ENCODE measurements around the gene DOK6. TPM values are rescaled to one million over a fixed set of nuclear protein-coding genes. Genes with fewer than 3 reads are reported as not detected.
A peak's percentile ranks its signal among the peaks of the same experiment; 100 is the strongest.
"Not testable (repeated sequence)": the region's sequence is repeated elsewhere in the genome, so short reads cannot be mapped to it uniquely, and the experiment has no call there.

Gene DOK6
- total RNA-seq (2012; rRNA removed), result under 0.01 TPM in 1 of 2 replicates, not detected in the other

GRCh38 chr18:69400253-69400975 lies at the start of gene DOK6:
DOK6 (plus strand) TSS chr18:69400888.
- Histone ChIP-seq H3K4me3 (ENCODE audit: low read length) (peak within 1 kb of the TSS; percentile 76), H3K4me2 (ENCODE audit: low read length) (peak within 1 kb of the TSS; percentile 96), H3K9me3 (replicated peaks; ENCODE audit: low read length) (no peaks in the 10 kb centered on the region), H3K4me1 (ENCODE audit: control insufficient read depth, insufficient read depth, low read length) (peaks cover 9% of the 10 kb centered on the region), H3K36me3 (ENCODE audit: insufficient read depth, low read length) (no peaks in the 10 kb centered on the region), H3K9ac (ENCODE audit: low read depth, low read length) (no peak within 1 kb of the TSS), H3K27me3 (ENCODE audit: control insufficient read depth, insufficient read depth, low read length) (peaks cover 41% of the 10 kb centered on the region)

GRCh38 chr18:69353023-69353422 lies 47.7 kb upstream of the DOK6 start:
- Histone ChIP-seq H3K36me3 (ENCODE audit: insufficient read depth, low read length) (no peaks in the 10 kb centered on the region), H3K27me3 (ENCODE audit: control insufficient read depth, insufficient read depth, low read length) (no peaks in the 10 kb centered on the region), H3K4me3 (ENCODE audit: low read length) (no peak overlapping the region), H3K4me1 (ENCODE audit: control insufficient read depth, insufficient read depth, low read length) (no peaks in the 10 kb centered on the region), H3K9me3 (replicated peaks; ENCODE audit: low read length) (no peaks in the 10 kb centered on the region), H3K9ac (ENCODE audit: low read depth, low read length) (no peak overlapping the region), H3K4me2 (ENCODE audit: low read length) (no peak overlapping the region)

GRCh38 chr18:69357590-69357989 lies 43.1 kb upstream of the DOK6 start:
- no peaks in the 10 kb centered on the region for H3K27me3 ChIP-seq (ENCODE audit: control insufficient read depth, insufficient read depth, low read length)
- no peaks in the 10 kb centered on the region for H3K9me3 ChIP-seq (replicated peaks; ENCODE audit: low read length)

GRCh38 chr18:69358212-69358895 lies 42.3 kb upstream of the DOK6 start:
- Histone ChIP-seq H3K36me3 (ENCODE audit: insufficient read depth, low read length) (no peaks in the 10 kb centered on the region), H3K4me1 (ENCODE audit: control insufficient read depth, insufficient read depth, low read length) (no peaks in the 10 kb centered on the region), H3K27me3 (ENCODE audit: control insufficient read depth, insufficient read depth, low read length) (no peaks in the 10 kb centered on the region), H3K4me3 (ENCODE audit: low read length) (no peak overlapping the region), H3K4me2 (ENCODE audit: low read length) (no peak overlapping the region), H3K9ac (ENCODE audit: low read depth, low read length) (no peak overlapping the region), H3K9me3 (replicated peaks; ENCODE audit: low read length) (no peaks in the 10 kb centered on the region)

More at GRCh38 chr18:69357590-69357989, 43.1 kb upstream of the DOK6 start:
- Histone ChIP-seq H3K36me3 (ENCODE audit: insufficient read depth, low read length) (no peaks in the 10 kb centered on the region), H3K4me2 (ENCODE audit: low read length) (no peak overlapping the region), H3K4me1 (ENCODE audit: control insufficient read depth, insufficient read depth, low read length) (no peaks in the 10 kb centered on the region), H3K4me3 (ENCODE audit: low read length) (no peak overlapping the region), H3K9ac (ENCODE audit: low read depth, low read length) (no peak overlapping the region)

GRCh38 chr18:69359768-69360167 lies 40.9 kb upstream of the DOK6 start:
- not testable (repeated sequence) for H3K27me3 ChIP-seq (ENCODE audit: control insufficient read depth, insufficient read depth, low read length); H3K9ac ChIP-seq (ENCODE audit: low read depth, low read length); H3K4me2 ChIP-seq (ENCODE audit: low read length); H3K9me3 ChIP-seq (replicated peaks; ENCODE audit: low read length); H3K4me1 ChIP-seq (ENCODE audit: control insufficient read depth, insufficient read depth, low read length); H3K36me3 ChIP-seq (ENCODE audit: insufficient read depth, low read length); H3K4me3 ChIP-seq (ENCODE audit: low read length)

GRCh38 chr18:69364930-69365329 lies 35.8 kb upstream of the DOK6 start:
- no peaks in the 10 kb centered on the region for H3K4me1 ChIP-seq (ENCODE audit: control insufficient read depth, insufficient read depth, low read length)
- no peaks in the 10 kb centered on the region for H3K36me3 ChIP-seq (ENCODE audit: insufficient read depth, low read length)
- no peaks in the 10 kb centered on the region for H3K27me3 ChIP-seq (ENCODE audit: control insufficient read depth, insufficient read depth, low read length)
- H3K4me2 ChIP-seq (ENCODE audit: low read length), result no peak overlapping the region
- H3K9me3 ChIP-seq (replicated peaks; ENCODE audit: low read length), result no peaks in the 10 kb centered on the region
- H3K9ac ChIP-seq (ENCODE audit: low read depth, low read length), result no peak overlapping the region
- no peak overlapping the region for H3K4me3 ChIP-seq (ENCODE audit: low read length)

- H3K9ac ChIP-seq (ENCODE audit: low read depth, low read length), result no peak overlapping the region
- H3K4me3 ChIP-seq (ENCODE audit: low read length), result no peak overlapping the region
- no peaks in the 10 kb centered on the region for H3K4me1 ChIP-seq (ENCODE audit: control insufficient read depth, insufficient read depth, low read length)
- no peaks in the 10 kb centered on the region for H3K9me3 ChIP-seq (replicated peaks; ENCODE audit: low read length)
- H3K27me3 ChIP-seq (ENCODE audit: control insufficient read depth, insufficient read depth, low read length), result no peaks in the 10 kb centered on the region
- no peak overlapping the region for H3K4me2 ChIP-seq (ENCODE audit: low read length)
- no peaks in the 10 kb centered on the region for H3K36me3 ChIP-seq (ENCODE audit: insufficient read depth, low read length)
Observed at GRCh38 chr18:69365658-69366057, 35.0 kb upstream of the DOK6 start.

GRCh38 chr18:69367104-69367503 lies 33.6 kb upstream of the DOK6 start:
- Histone ChIP-seq H3K27me3 (ENCODE audit: control insufficient read depth, insufficient read depth, low read length) (no peaks in the 10 kb centered on the region), H3K9me3 (replicated peaks; ENCODE audit: low read length) (no peaks in the 10 kb centered on the region), H3K4me1 (ENCODE audit: control insufficient read depth, insufficient read depth, low read length) (no peaks in the 10 kb centered on the region), H3K4me2 (ENCODE audit: low read length) (no peak overlapping the region), H3K9ac (ENCODE audit: low read depth, low read length) (no peak overlapping the region), H3K4me3 (ENCODE audit: low read length) (no peak overlapping the region), H3K36me3 (ENCODE audit: insufficient read depth, low read length) (no peaks in the 10 kb centered on the region)

GRCh38 chr18:69371729-69372128 lies 29.0 kb upstream of the DOK6 start:
- H3K27me3 ChIP-seq (ENCODE audit: control insufficient read depth, insufficient read depth, low read length), result no peaks in the 10 kb centered on the region
- H3K9ac ChIP-seq (ENCODE audit: low read depth, low read length), result no peak overlapping the region
- no peak overlapping the region for H3K4me2 ChIP-seq (ENCODE audit: low read length)
- H3K4me1 ChIP-seq (ENCODE audit: control insufficient read depth, insufficient read depth, low read length), result no peaks in the 10 kb centered on the region
- H3K4me3 ChIP-seq (ENCODE audit: low read length), result no peak overlapping the region
- no peaks in the 10 kb centered on the region for H3K9me3 ChIP-seq (replicated peaks; ENCODE audit: low read length)
- H3K36me3 ChIP-seq (ENCODE audit: insufficient read depth, low read length), result no peaks in the 10 kb centered on the region

- Histone ChIP-seq H3K9me3 (replicated peaks; ENCODE audit: low read length) (no peaks in the 10 kb centered on the region), H3K36me3 (ENCODE audit: insufficient read depth, low read length) (no peaks in the 10 kb centered on the region), H3K4me1 (ENCODE audit: control insufficient read depth, insufficient read depth, low read length) (no peaks in the 10 kb centered on the region), H3K4me2 (ENCODE audit: low read length) (no peak overlapping the region), H3K4me3 (ENCODE audit: low read length) (no peak overlapping the region), H3K27me3 (ENCODE audit: control insufficient read depth, insufficient read depth, low read length) (no peaks in the 10 kb centered on the region), H3K9ac (ENCODE audit: low read depth, low read length) (no peak overlapping the region)
Observed at GRCh38 chr18:69380324-69380723, 20.4 kb upstream of the DOK6 start.

- H3K9ac ChIP-seq (ENCODE audit: low read depth, low read length), result no peak overlapping the region
- H3K36me3 ChIP-seq (ENCODE audit: insufficient read depth, low read length), result no peaks in the 10 kb centered on the region
- no peak overlapping the region for H3K4me3 ChIP-seq (ENCODE audit: low read length)
- H3K4me2 ChIP-seq (ENCODE audit: low read length), result no peak overlapping the region
- no peaks in the 10 kb centered on the region for H3K9me3 ChIP-seq (replicated peaks; ENCODE audit: low read length)
- H3K27me3 ChIP-seq (ENCODE audit: control insufficient read depth, insufficient read depth, low read length), result no peaks in the 10 kb centered on the region
- no peaks in the 10 kb centered on the region for H3K4me1 ChIP-seq (ENCODE audit: control insufficient read depth, insufficient read depth, low read length)
Observed at GRCh38 chr18:69383186-69383585, 17.5 kb upstream of the DOK6 start.

GRCh38 chr18:69387186-69387585 lies 13.5 kb upstream of the DOK6 start:
- Histone ChIP-seq H3K4me1 (ENCODE audit: control insufficient read depth, insufficient read depth, low read length) (no peaks in the 10 kb centered on the region), H3K9ac (ENCODE audit: low read depth, low read length) (no peak overlapping the region), H3K4me3 (ENCODE audit: low read length) (no peak overlapping the region), H3K4me2 (ENCODE audit: low read length) (no peak overlapping the region), H3K27me3 (ENCODE audit: control insufficient read depth, insufficient read depth, low read length) (no peaks in the 10 kb centered on the region), H3K9me3 (replicated peaks; ENCODE audit: low read length) (no peaks in the 10 kb centered on the region), H3K36me3 (ENCODE audit: insufficient read depth, low read length) (no peaks in the 10 kb centered on the region)
